GM12865 (cell line): Measurements from ENCODE around the gene RSL1D1.

Experiments used
- DNase-seq: peaks from one replicate; pipeline ENCODE4 v3.0.0; 2010; ENCODE audit warnings: low read depth
- H3K4me3 ChIP-seq: 2 replicates; pipeline ENCODE4 v1.5.1; 2011; ENCODE audit warnings: mild to moderate bottlenecking, low read depth, low read length, control low read depth
- CTCF ChIP-seq: IDR thresholded peaks from 2 replicates; pipeline ENCODE4 v1.5.1; 2011; ENCODE audit warnings: low read length, control low read depth, low read depth, inconsistent platforms; ENCODE audit not compliant: insufficient read depth; ENCODE audit errors: missing control alignments

Gene RSL1D1

GRCh38 chr16:11848842-11849241 is 2.5 kb downstream of the RSL1D1 start:
- no peak for DNase-seq
- no peak overlapping the region for H3K4me3 ChIP-seq
- no peak for TF ChIP-seq CTCF

- no peak for DNase-seq
- TF ChIP-seq CTCF, result no peak
- H3K4me3 ChIP-seq, result no peak overlapping the region
These were observed 6.8 kb downstream of the RSL1D1 start for GRCh38 chr16:11844499-11844898.

GRCh38 chr16:11843861-11844260 is 7.5 kb downstream of the RSL1D1 start:
- no peak overlapping the region for H3K4me3 ChIP-seq
- no peak for TF ChIP-seq CTCF
- DNase-seq, result no peak

- DNase-seq, result no peak
- no peak overlapping the region for H3K4me3 ChIP-seq
- no peak for TF ChIP-seq CTCF
These were observed 8.1 kb downstream of the RSL1D1 start for GRCh38 chr16:11843206-11843605.

- no peak for TF ChIP-seq CTCF
- H3K4me3 ChIP-seq, result no peak overlapping the region
- no peak for DNase-seq
These were observed 10.3 kb downstream of the RSL1D1 start for GRCh38 chr16:11841026-11841425.

GRCh38 chr16:11836650-11837244 is 14.6 kb downstream of the RSL1D1 start:
- H3K4me3 ChIP-seq, result no peak overlapping the region
- TF ChIP-seq CTCF, result no peak
- no peak for DNase-seq
